Endothelial cell of umbilical vein (primary cell): ENCODE data around the gene KRTAP4-9. TPM values are rescaled to one million over a fixed set of nuclear protein-coding genes. Genes with fewer than 3 reads are reported as not detected.

ENCODE experiments used
- BruUV-seq: library from RNA; stranded (reverse); fragments of 400-500 nt; replicated peaks from 2 replicates; lab custom pipeline; 2021; lab: Mats Ljungman, UMichigan
- CTCF ChIA-PET: fragments of 300-600, 350-600 bp; sonication (Branson Sonifier 250); formaldehyde crosslinking; loops from one replicate; lab custom pipeline; 2021; ENCODE audit warnings: antibody characterized with exemption, inconsistent platforms; lab: Charles Lee
- POLR2A ChIA-PET: fragments of 300-600, 350-600 bp; sonication (Branson Sonifier 250); formaldehyde crosslinking; loops from one replicate; lab custom pipeline; 2021; ENCODE audit warnings: antibody characterized with exemption, inconsistent platforms; lab: Charles Lee
- DNase-seq: peaks from one replicate; pipeline ENCODE4 v3.0.0-alpha.2; 2011; ENCODE audit warnings: low read depth, low spot score
- FAIRE-seq: peaks from 2 replicates; lab custom pipeline; 2011; peaks lifted over from hg19 to GRCh38; lab: Jason Lieb, UNC
- H2AFZ ChIP-seq: 2 replicates; pipeline ENCODE4 v1.6.0; 2012; ENCODE audit warnings: low read depth, low read length, control low read depth, inconsistent platforms
- H3K27ac ChIP-seq: 2 replicates; pipeline ENCODE4 v1.5.1; 2011; ENCODE audit warnings: low read depth, mild to moderate bottlenecking, control low read depth, low read length, moderate library complexity; ENCODE audit not compliant: insufficient read depth
- H3K27me3 ChIP-seq, 2 experiments: 2 replicates each; pipeline versions ENCODE4 v1.6.0 to v1.6.1; 2011; ENCODE audit warnings: low read length in 2 of 2, mixed read lengths in 1 of 2; ENCODE audit not compliant: control insufficient read depth in 2 of 2, insufficient read depth in 2 of 2
- H3K36me3 ChIP-seq, 2 experiments: 2 replicates in 1 of 2; 3 replicates in 1 of 2; pipeline ENCODE4 v1.5.1; 2011; ENCODE audit warnings: low read length in 2 of 2, mild to moderate bottlenecking in 1 of 2, moderate library complexity in 1 of 2; ENCODE audit not compliant: control insufficient read depth in 2 of 2, insufficient read depth in 2 of 2; ENCODE audit errors: extremely low read depth in 1 of 2
- H3K4me1 ChIP-seq: 3 replicates; pipeline ENCODE4 v1.5.1; 2011; ENCODE audit warnings: mild to moderate bottlenecking, low read length; ENCODE audit not compliant: control insufficient read depth, insufficient read depth; ENCODE audit errors: extremely low read depth
- H3K4me2 ChIP-seq: 2 replicates; pipeline ENCODE4 v1.6.1; 2011; ENCODE audit warnings: low read length, control low read depth, mixed read lengths; ENCODE audit not compliant: insufficient read depth
- H3K4me3 ChIP-seq, 3 experiments: fragments of 200-600 bp in 1 of 3; sonication (generic), shearing (Covaris generic) in 1 of 3; replicated peaks in 1 of 3; 2 replicates each; pipeline ENCODE4 v1.5.1; 2011 to 2016; ENCODE audit warnings: control low read depth in 3 of 3, low read length in 3 of 3, mild to moderate bottlenecking in 2 of 3, inconsistent platforms in 1 of 3, low read depth in 1 of 3, moderate library complexity in 1 of 3; ENCODE audit not compliant: insufficient read depth in 1 of 3
- H3K79me2 ChIP-seq: 2 replicates; pipeline ENCODE4 v1.6.0; 2012; ENCODE audit warnings: low read length, inconsistent platforms; ENCODE audit not compliant: control insufficient read depth, insufficient read depth
- H3K9ac ChIP-seq: replicated peaks from 2 replicates; pipeline ENCODE3; 2011; ENCODE audit warnings: low read length, control low read depth; ENCODE audit not compliant: insufficient read depth; ENCODE audit errors: extremely low read depth
- H3K9me1 ChIP-seq: replicated peaks from 3 replicates; pipeline ENCODE4 v1.6.0; 2011; ENCODE audit warnings: mild to moderate bottlenecking, low read length; ENCODE audit not compliant: control insufficient read depth, insufficient read depth; ENCODE audit errors: extremely low read depth
- H3K9me3 ChIP-seq: replicated peaks from 2 replicates; pipeline ENCODE4 v1.5.1; 2012; ENCODE audit warnings: low read length, inconsistent platforms; ENCODE audit not compliant: control insufficient read depth, insufficient read depth
- H4K20me1 ChIP-seq: replicated peaks from 2 replicates; pipeline ENCODE3; 2011; ENCODE audit warnings: mild to moderate bottlenecking, low read length; ENCODE audit not compliant: control insufficient read depth, insufficient read depth; ENCODE audit errors: extremely low read depth
- CTCF ChIP-seq, 2 donors: IDR thresholded peaks; 1 replicate in 1 of 2; 2 replicates in 1 of 2; pipeline ENCODE4 v1.5.1; 2011; ENCODE audit warnings: low read length in 2 of 2, mild to moderate bottlenecking in 2 of 2, moderate library complexity in 2 of 2, control low read depth in 1 of 2, inconsistent platforms in 1 of 2, low read depth in 1 of 2; ENCODE audit not compliant: insufficient read depth in 1 of 2; ENCODE audit errors: extremely low read depth in 1 of 2
- EZH2 ChIP-seq: IDR thresholded peaks from 2 replicates; pipeline ENCODE4 v1.6.1; 2012; ENCODE audit warnings: borderline replicate concordance, low read depth, mild to moderate bottlenecking, moderate library complexity, low read length, inconsistent platforms; ENCODE audit not compliant: severe bottlenecking
- FOS ChIP-seq: IDR thresholded peaks from 2 replicates; pipeline ENCODE4 v1.6.1; 2011; ENCODE audit warnings: mild to moderate bottlenecking, low read length, moderate library complexity, borderline replicate concordance; ENCODE audit not compliant: insufficient read depth
- GATA2 ChIP-seq: IDR thresholded peaks from 2 replicates; pipeline ENCODE4 v1.7.0; 2011; ENCODE audit warnings: low read depth, mild to moderate bottlenecking, moderate library complexity, mixed read lengths, low read length; ENCODE audit not compliant: insufficient read length, insufficient read depth
- JUN ChIP-seq: IDR thresholded peaks from 2 replicates; pipeline ENCODE4 v1.6.1; 2011; ENCODE audit warnings: borderline replicate concordance, low read depth; ENCODE audit not compliant: insufficient read length, insufficient read depth
- MAX ChIP-seq: IDR thresholded peaks from 2 replicates; pipeline ENCODE4 v1.6.1; 2011; ENCODE audit not compliant: insufficient read depth, insufficient read length
- MYC ChIP-seq: IDR thresholded peaks from one replicate; pipeline ENCODE4 v1.6.1; 2011; ENCODE audit warnings: mild to moderate bottlenecking, low read depth, low read length
- POLR2A ChIP-seq: IDR thresholded peaks from 2 replicates; pipeline ENCODE4 v1.6.1; 2012; ENCODE audit warnings: low read depth, mild to moderate bottlenecking, control low read depth, low read length
- POLR2AphosphoS5 ChIP-seq: IDR thresholded peaks from 2 replicates; pipeline ENCODE4 v1.6.1; 2012; ENCODE audit warnings: low read depth, mild to moderate bottlenecking, control low read depth, low read length, moderate library complexity; ENCODE audit not compliant: insufficient read depth
- dilution Hi-C: fragments of 300-500 bp; cut with MboI; formaldehyde crosslinking; loops from one replicate; pipeline ENCODE4 v1.15.0; 2019; ENCODE audit warnings: low sequenced_read_pairs; ENCODE audit not compliant: extremely low pct_ligation_motif_present
- intact Hi-C: fragments of 100-400 bp; cut with micrococcal nuclease; formaldehyde crosslinking; loops from one replicate; pipeline ENCODE4 v1.10.0; 2022
- polyA plus RNA-seq, 4 experiments: library from polyadenylated mRNA; depleted of rRNA in 3 of 4; stranded (reverse) in 3 of 4; unstranded in 1 of 4; fragments of >200 nt; gene quantifications; 2 replicates each; pipeline versions ENCODE4 v1.2.1 to v1.2.3, GENCODE V29; 2011 to 2012; ENCODE audit warnings: missing spikeins in 1 of 4
- total RNA-seq: library from RNA; stranded (reverse); gene quantifications from 2 replicates; pipeline ENCODE4 v1.2.3, GENCODE V29; 2021

Gene KRTAP4-9
- total and polyA plus RNA-seq, 2 donors (not counting 3 experiments of a cell fraction or from before 2014, with no cell fraction given): not detected

GRCh38 chr17:41061964-41062363 is 43.2 kb upstream of the KRTAP4-9 start:
- no peaks in the 10 kb centered on the region for H3K4me1 ChIP-seq
- FAIRE-seq: no peak

More at GRCh38 chr17:41061964-41062363, 43.2 kb upstream of the KRTAP4-9 start:
- TF ChIP-seq MAX (no peak), MYC (no peak), GATA2 (no peak), POLR2A (no peak), JUN (no peak), FOS (no peak), EZH2 (no peak), CTCF (IDR thresholded peaks at IDR 0.05; ENCODE audit: extremely low read depth in 1 of 2, insufficient read depth in 1 of 2, low read depth in 1 of 2, low read length in 2 of 2) (no peak), POLR2AphosphoS5 (no peak)
- Histone ChIP-seq H3K36me3 (no peaks in the 10 kb centered on the region), H3K27me3 (peaks cover 6 to 12% of the 10 kb centered on the region in 2 experiments), H3K9ac (no peak overlapping the region), H3K9me3 (no peaks in the 10 kb centered on the region), H3K79me2 (no peaks in the 10 kb centered on the region), H3K27ac (no peak overlapping the region), H3K9me1 (no peaks in the 10 kb centered on the region), H4K20me1 (no peaks in the 10 kb centered on the region), H2AFZ (no peak overlapping the region), H3K4me2 (no peak overlapping the region), H3K4me3 (no peak overlapping the region)
- ChIA-PET POLR2A (no interaction called here), CTCF (interaction anchor here (1.5 kb wide), 1 partner anchor 153 kb away, joined by 3 read pairs; no protein-coding TSS in a partner anchor)
- dilution Hi-C loops (no loop called here), intact Hi-C loops (no loop called here)
- BruUV-seq: no TSS peak
- DNase-seq: no peak
